ELR (cell line): ENCODE measurements around the gene BIN1.

Experiments
- DNase-seq: peaks from one replicate; pipeline ENCODE4 v3.0.0-alpha.2; 2015; ENCODE audit warnings: low read depth

The BIN1 gene

GRCh38 chr2:127091886-127092285, 15.1 kb downstream of the BIN1 start:
- DNase-seq: no peak

GRCh38 chr2:127091148-127091547, 15.8 kb downstream of the BIN1 start:
- DNase-seq: no peak

- DNase-seq: no peak
Measured at GRCh38 chr2:127090281-127091120, 16.5 kb downstream of the BIN1 start.

- DNase-seq: no peak
Measured at GRCh38 chr2:127089478-127090235, 17.3 kb downstream of the BIN1 start.

- no peak for DNase-seq
Measured at GRCh38 chr2:127088706-127089105, 18.2 kb downstream of the BIN1 start.

GRCh38 chr2:127087791-127088495, 19.0 kb downstream of the BIN1 start:
- no peak for DNase-seq

- DNase-seq: no peak
Measured at GRCh38 chr2:127086990-127087790, 19.8 kb downstream of the BIN1 start.

GRCh38 chr2:127085317-127085681, 21.7 kb downstream of the BIN1 start:
- no peak for DNase-seq

GRCh38 chr2:127084611-127085316, 22.2 kb downstream of the BIN1 start:
- DNase-seq: no peak

- DNase-seq: peak; percentile 74
Measured at GRCh38 chr2:127083819-127084503, 23.0 kb downstream of the BIN1 start.

GRCh38 chr2:127082974-127083373, 24.0 kb downstream of the BIN1 start:
- no peak for DNase-seq

- DNase-seq: no peak
Measured at GRCh38 chr2:127081826-127082633, 24.9 kb downstream of the BIN1 start.

- DNase-seq: no peak
Measured at GRCh38 chr2:127080938-127081755, 25.8 kb downstream of the BIN1 start.

- DNase-seq: no peak
Measured at GRCh38 chr2:127080226-127080937, 26.6 kb downstream of the BIN1 start.

GRCh38 chr2:127079358-127079920, 27.5 kb downstream of the BIN1 start:
- DNase-seq: no peak

- DNase-seq: no peak
Measured at GRCh38 chr2:127078666-127079270, 28.2 kb downstream of the BIN1 start.

GRCh38 chr2:127078028-127078427, 28.9 kb downstream of the BIN1 start:
- no peak for DNase-seq
